ENCODE measurements around the gene SORBS2. TPM values are rescaled to one million over a fixed set of nuclear protein-coding genes. Genes with fewer than 3 reads are reported as not detected.

The SORBS2 gene
- total RNA-seq, 2 donors from 2014 or later = not detected

GRCh38 chr4:185820146-185821028 is 8.4 kb upstream of the SORBS2 start:
- Mint-ChIP-seq H3K9me3 (no peaks in the 10 kb centered on the region), H3K27ac (no peak overlapping the region), H3K36me3 (no peaks in the 10 kb centered on the region)
- no peak for ATAC-seq
- DNase-seq (ENCODE audit: low spot score in 2 of 2) = no peak

GRCh38 chr4:185819144-185819543 is 7.2 kb upstream of the SORBS2 start:
- Mint-ChIP-seq H3K27ac (no peak overlapping the region), H3K9me3 (no peaks in the 10 kb centered on the region), H3K36me3 (no peaks in the 10 kb centered on the region)
- no peak for ATAC-seq
- no peak for DNase-seq (ENCODE audit: low spot score in 2 of 2)

- no peaks in the 10 kb centered on the region for H3K9me3 Mint-ChIP-seq
- DNase-seq (ENCODE audit: low spot score in 2 of 2) (no peak), ATAC-seq (no peak)
- H3K27ac Mint-ChIP-seq = no peak overlapping the region
- no peaks in the 10 kb centered on the region for H3K36me3 Mint-ChIP-seq
Measured at GRCh38 chr4:185817403-185817818, 5.4 kb upstream of the SORBS2 start.

- ATAC-seq = no peak
Measured at GRCh38 chr4:185813133-185813532, 1.1 kb upstream of the SORBS2 start.

GRCh38 chr4:185810746-185811508 is 1.1 kb downstream of the SORBS2 start:
- no peaks in the 10 kb centered on the region for H3K36me3 Mint-ChIP-seq
- ATAC-seq (no peak), DNase-seq (ENCODE audit: low spot score in 2 of 2) (no peak)
- no peaks in the 10 kb centered on the region for H3K9me3 Mint-ChIP-seq
- H3K27ac Mint-ChIP-seq = no peak overlapping the region

More at GRCh38 chr4:185813133-185813532, 1.1 kb upstream of the SORBS2 start:
- Mint-ChIP-seq H3K36me3 (no peaks in the 10 kb centered on the region), H3K27ac (no peak overlapping the region), H3K9me3 (no peaks in the 10 kb centered on the region)
- DNase-seq (ENCODE audit: low spot score in 2 of 2) = no peak

GRCh38 chr4:185809533-185810071 is 2.4 kb downstream of the SORBS2 start:
- Mint-ChIP-seq H3K9me3 (no peaks in the 10 kb centered on the region), H3K27ac (no peak overlapping the region), H3K36me3 (no peaks in the 10 kb centered on the region)
- no peak for ATAC-seq
- no peak for DNase-seq (ENCODE audit: low spot score in 2 of 2)

GRCh38 chr4:185809121-185809520 is 2.9 kb downstream of the SORBS2 start:
- Mint-ChIP-seq H3K36me3 (no peaks in the 10 kb centered on the region), H3K9me3 (no peaks in the 10 kb centered on the region), H3K27ac (no peak overlapping the region)
- no peak for DNase-seq (ENCODE audit: low spot score in 2 of 2)
- ATAC-seq = no peak

- DNase-seq (ENCODE audit: low spot score in 2 of 2) = no peak
- no peak for ATAC-seq
- Mint-ChIP-seq H3K27ac (no peak overlapping the region), H3K36me3 (no peaks in the 10 kb centered on the region), H3K9me3 (peaks cover 0 to 3% of the 10 kb centered on the region in 2 donors)
Measured at GRCh38 chr4:185805979-185806378, 6.0 kb downstream of the SORBS2 start.

- no peak overlapping the region for H3K27ac Mint-ChIP-seq
- ATAC-seq (no peak), DNase-seq (ENCODE audit: low spot score in 2 of 2) (no peak)
- H3K36me3 Mint-ChIP-seq = no peaks in the 10 kb centered on the region
- peaks cover 0 to 3% of the 10 kb centered on the region in 2 donors for H3K9me3 Mint-ChIP-seq
Measured at GRCh38 chr4:185805262-185805802, 6.7 kb downstream of the SORBS2 start.

GRCh38 chr4:185803022-185803421 is 9.0 kb downstream of the SORBS2 start:
- DNase-seq (ENCODE audit: low spot score in 2 of 2) = no peak
- Mint-ChIP-seq H3K36me3 (no peaks in the 10 kb centered on the region), H3K9me3 (peaks cover 0 to 3% of the 10 kb centered on the region in 2 donors), H3K27ac (no peak overlapping the region)
- ATAC-seq = no peak

- Mint-ChIP-seq H3K27ac (no peak overlapping the region), H3K36me3 (no peaks in the 10 kb centered on the region), H3K9me3 (peaks cover 0 to 3% of the 10 kb centered on the region in 2 donors)
- no peak for DNase-seq (ENCODE audit: low spot score in 2 of 2)
- ATAC-seq = no peak
Measured at GRCh38 chr4:185801471-185801870, 10.5 kb downstream of the SORBS2 start.

- ATAC-seq = no peak
- Mint-ChIP-seq H3K9me3 (peaks cover 0 to 3% of the 10 kb centered on the region in 2 donors), H3K36me3 (no peaks in the 10 kb centered on the region), H3K27ac (no peak overlapping the region)
- no peak for DNase-seq (ENCODE audit: low spot score in 2 of 2)
Measured at GRCh38 chr4:185800266-185800945, 11.6 kb downstream of the SORBS2 start.

GRCh38 chr4:185799442-185799841 is 12.6 kb downstream of the SORBS2 start:
- H3K36me3 Mint-ChIP-seq = no peaks in the 10 kb centered on the region
- peaks cover 0 to 3% of the 10 kb centered on the region in 2 donors for H3K9me3 Mint-ChIP-seq
- DNase-seq (ENCODE audit: low spot score in 2 of 2) = no peak
- no peak for ATAC-seq
- no peak overlapping the region for H3K27ac Mint-ChIP-seq

GRCh38 chr4:185797596-185798338 is 14.2 kb downstream of the SORBS2 start:
- ATAC-seq = no peak
- no peaks in the 10 kb centered on the region for H3K36me3 Mint-ChIP-seq
- DNase-seq (ENCODE audit: low spot score in 2 of 2) = no peak
- no peak overlapping the region for H3K27ac Mint-ChIP-seq
- peaks cover 0 to 3% of the 10 kb centered on the region in 2 donors for H3K9me3 Mint-ChIP-seq

GRCh38 chr4:185797018-185797417 is 15.0 kb downstream of the SORBS2 start:
- no peak for DNase-seq (ENCODE audit: low spot score in 2 of 2)
- H3K27ac Mint-ChIP-seq = no peak overlapping the region
- peaks cover 0 to 3% of the 10 kb centered on the region in 2 donors for H3K9me3 Mint-ChIP-seq
- H3K36me3 Mint-ChIP-seq = no peaks in the 10 kb centered on the region
- ATAC-seq = no peak

GRCh38 chr4:185796176-185796575 is 15.8 kb downstream of the SORBS2 start:
- Mint-ChIP-seq H3K27ac (no peak overlapping the region), H3K9me3 (no peaks in the 10 kb centered on the region), H3K36me3 (no peaks in the 10 kb centered on the region)
- ATAC-seq (no peak), DNase-seq (ENCODE audit: low spot score in 2 of 2) (no peak)
